ENCODE data around the gene PLEK2.
A peak's percentile ranks its signal among the peaks of the same experiment; 100 is the strongest.
"Not testable (repeated sequence)": the region's sequence is repeated elsewhere in the genome, so short reads cannot be mapped to it uniquely, and the experiment has no call there.

The PLEK2 gene

GRCh38 chr14:67359775-67360469 lies 52.0 kb downstream of the PLEK2 start, which contains the start of the genes ATP6V1D and EIF2S1:
Gene ATP6V1D (minus strand): TSS chr14:67359804. CDS start chr14:67359698, 106 bp downstream.
Gene EIF2S1 (plus strand): TSS chr14:67360328. CDS start chr14:67364768, 4,440 bp downstream.
- H3K27ac ChIP-seq (ENCODE audit: low read length) = no peak within 1 kb of the TSS
- no CpG with 5 or more reads among the region's 47 CpGs for WGBS (ENCODE audit: insufficient coverage, insufficient read length)

DNA sequence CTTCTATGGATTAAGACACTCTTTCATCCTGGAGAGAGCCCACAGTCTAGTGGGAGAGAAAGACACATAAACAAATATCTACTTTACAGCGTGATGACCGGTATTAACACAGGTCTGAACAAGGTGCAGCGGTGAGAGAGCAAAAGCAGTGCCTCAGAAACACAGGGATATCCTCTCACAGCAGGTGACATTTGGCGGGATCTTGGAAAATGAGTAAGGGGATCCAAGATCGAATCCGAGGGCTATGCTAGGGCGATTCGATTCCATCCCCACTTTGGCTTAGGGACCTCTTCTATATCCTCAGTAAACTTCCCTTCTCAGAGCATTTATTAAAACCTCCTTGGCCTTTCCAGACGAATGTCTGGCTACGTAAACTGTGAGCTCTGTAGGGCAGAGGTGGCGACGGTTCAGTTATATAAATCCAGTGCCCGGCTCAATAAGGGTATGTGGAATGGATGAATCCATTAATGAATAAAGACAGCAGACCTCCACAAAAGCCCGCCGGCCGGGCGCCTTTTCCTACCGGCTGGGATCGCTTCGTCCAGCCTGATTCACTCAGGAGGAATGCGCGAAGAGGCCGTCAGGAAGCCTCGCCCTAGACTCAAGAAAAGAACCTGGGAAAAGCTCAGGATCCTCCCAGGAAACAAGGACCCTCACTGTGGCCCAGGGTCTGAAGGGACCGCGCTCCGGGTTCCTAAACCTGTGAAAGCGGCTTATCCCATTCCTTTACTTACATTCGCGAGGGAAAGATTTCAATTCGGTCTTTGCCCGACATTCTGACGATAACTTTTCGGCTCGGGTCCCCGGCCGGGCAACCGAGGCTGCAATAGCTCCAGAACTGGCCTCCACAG lies 52.8 kb downstream of the PLEK2 start:
- no peaks in the 10 kb centered on the region for H3K4me1 ChIP-seq (ENCODE audit: control insufficient read depth, insufficient read depth, low read length)
- H3K9me3 ChIP-seq (ENCODE audit: control insufficient read depth, insufficient read depth, low read length) = no peaks in the 10 kb centered on the region
- no peak overlapping the region for H3K27ac ChIP-seq (ENCODE audit: low read length)
- no peak for DNase-seq (ENCODE audit: low read depth, low spot score)
- H3K36me3 ChIP-seq (ENCODE audit: control insufficient read depth, insufficient read depth, low read length) = no peaks in the 10 kb centered on the region
- H3K27me3 ChIP-seq (ENCODE audit: control insufficient read depth, insufficient read depth, low read length) = no peaks in the 10 kb centered on the region
- WGBS (ENCODE audit: insufficient coverage, insufficient read length) = no CpG with 5 or more reads among the region's 38 CpGs
- peak overlapping the region; percentile 92 for H3K4me3 ChIP-seq (ENCODE audit: low read length)

More at GRCh38 chr14:67359775-67360469, 52.0 kb downstream of the PLEK2 start, which contains the start of the genes ATP6V1D and EIF2S1:
- Histone ChIP-seq H3K9me3 (ENCODE audit: control insufficient read depth, insufficient read depth, low read length) (no peaks in the 10 kb centered on the region), H3K36me3 (ENCODE audit: control insufficient read depth, insufficient read depth, low read length) (no peaks in the 10 kb centered on the region), H3K27me3 (ENCODE audit: control insufficient read depth, insufficient read depth, low read length) (no peaks in the 10 kb centered on the region), H3K4me3 (ENCODE audit: low read length) (peak within 1 kb of the TSS; percentile 92), H3K4me1 (ENCODE audit: control insufficient read depth, insufficient read depth, low read length) (no peaks in the 10 kb centered on the region)
- peak; percentile 98 for DNase-seq (ENCODE audit: low read depth, low spot score)

- no peak for DNase-seq (ENCODE audit: low read depth, low spot score)
- H3K27ac ChIP-seq (ENCODE audit: low read length) = no peak overlapping the region
- no peaks in the 10 kb centered on the region for H3K9me3 ChIP-seq (ENCODE audit: control insufficient read depth, insufficient read depth, low read length)
- no peak overlapping the region for H3K4me3 ChIP-seq (ENCODE audit: low read length)
- H3K4me1 ChIP-seq (ENCODE audit: control insufficient read depth, insufficient read depth, low read length) = no peaks in the 10 kb centered on the region
- no peaks in the 10 kb centered on the region for H3K27me3 ChIP-seq (ENCODE audit: control insufficient read depth, insufficient read depth, low read length)
- no CpG with 5 or more reads among the region's 9 CpGs for WGBS (ENCODE audit: insufficient coverage, insufficient read length)
- no peaks in the 10 kb centered on the region for H3K36me3 ChIP-seq (ENCODE audit: control insufficient read depth, insufficient read depth, low read length)
Observed at GRCh38 chr14:67357969-67358354, 54.0 kb downstream of the PLEK2 start.

DNA sequence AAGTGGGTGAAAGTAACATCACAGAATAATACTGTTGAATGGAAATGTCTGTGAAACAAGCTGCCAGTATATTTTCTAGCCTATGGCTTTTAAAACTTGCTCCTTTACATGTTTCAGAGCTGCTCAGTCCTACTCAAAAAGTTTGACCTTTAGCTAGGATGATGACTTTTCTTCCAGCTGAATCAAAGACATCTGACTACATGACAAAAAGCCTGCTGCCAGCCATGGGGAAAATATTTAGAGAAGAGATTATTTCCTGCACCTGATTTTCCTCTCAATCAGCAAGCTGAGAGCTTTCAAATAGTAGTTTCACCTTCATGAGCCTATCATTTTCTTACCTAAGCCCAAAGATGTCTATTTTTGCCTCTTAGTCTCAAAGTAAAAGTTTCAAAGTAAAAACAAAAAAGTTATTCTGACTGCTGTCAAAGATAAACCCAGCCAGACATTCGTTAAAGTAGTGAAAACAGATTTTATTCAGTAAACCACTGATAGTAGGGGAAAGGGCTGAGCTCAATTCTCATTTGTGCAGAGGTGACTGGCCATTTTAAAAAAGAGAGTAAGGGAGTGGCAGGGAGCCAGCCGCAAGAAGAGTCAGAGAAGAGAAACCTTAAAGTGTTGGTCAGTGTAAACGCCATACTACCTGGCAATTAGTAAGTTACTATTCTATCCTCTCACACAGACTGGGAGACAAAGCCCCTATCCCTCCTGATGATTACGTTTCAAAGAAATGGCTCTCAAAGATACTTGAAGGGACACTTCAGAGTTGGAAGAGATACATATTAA lies 54.6 kb downstream of the PLEK2 start:
- Histone ChIP-seq H3K27me3 (ENCODE audit: control insufficient read depth, insufficient read depth, low read length) (no peaks in the 10 kb centered on the region), H3K36me3 (ENCODE audit: control insufficient read depth, insufficient read depth, low read length) (no peaks in the 10 kb centered on the region), H3K4me3 (ENCODE audit: low read length) (no peak overlapping the region), H3K4me1 (ENCODE audit: control insufficient read depth, insufficient read depth, low read length) (no peaks in the 10 kb centered on the region), H3K27ac (ENCODE audit: low read length) (no peak overlapping the region), H3K9me3 (ENCODE audit: control insufficient read depth, insufficient read depth, low read length) (no peaks in the 10 kb centered on the region)
- DNase-seq (ENCODE audit: low read depth, low spot score) = no peak
- WGBS (ENCODE audit: insufficient coverage, insufficient read length) = no CpG with 5 or more reads among the region's 4 CpGs

DNA sequence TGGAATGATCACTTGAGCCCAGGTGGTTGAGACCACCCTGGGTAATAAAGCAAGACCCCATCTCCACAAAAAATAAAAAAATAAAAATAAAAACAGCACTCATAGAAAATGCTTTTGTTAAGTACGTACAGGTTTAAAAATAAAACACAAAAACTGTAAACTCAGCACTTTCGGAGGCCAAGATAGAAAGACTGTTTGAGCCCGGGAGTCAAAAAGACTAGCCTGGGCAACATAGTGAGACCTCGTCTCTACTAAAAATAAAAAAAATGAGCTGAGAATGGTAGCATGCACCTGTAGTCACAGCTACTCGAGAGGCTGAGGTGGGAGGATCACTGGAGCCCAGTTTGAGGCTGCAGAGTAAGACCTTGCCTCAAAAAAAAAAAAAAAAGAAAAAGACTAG lies 59.9 kb downstream of the PLEK2 start:
- Histone ChIP-seq H3K27me3 (ENCODE audit: control insufficient read depth, insufficient read depth, low read length) (no peaks in the 10 kb centered on the region), H3K4me3 (ENCODE audit: low read length) (no peak overlapping the region), H3K27ac (ENCODE audit: low read length) (no peak overlapping the region), H3K9me3 (ENCODE audit: control insufficient read depth, insufficient read depth, low read length) (no peaks in the 10 kb centered on the region), H3K36me3 (ENCODE audit: control insufficient read depth, insufficient read depth, low read length) (peaks cover 6% of the 10 kb centered on the region; the same call in 1 of the 2 replicates), H3K4me1 (ENCODE audit: control insufficient read depth, insufficient read depth, low read length) (no peaks in the 10 kb centered on the region)
- no peak for DNase-seq (ENCODE audit: low read depth, low spot score)
- WGBS (ENCODE audit: insufficient coverage, insufficient read length) = no CpG with 5 or more reads among the region's 5 CpGs

DNA sequence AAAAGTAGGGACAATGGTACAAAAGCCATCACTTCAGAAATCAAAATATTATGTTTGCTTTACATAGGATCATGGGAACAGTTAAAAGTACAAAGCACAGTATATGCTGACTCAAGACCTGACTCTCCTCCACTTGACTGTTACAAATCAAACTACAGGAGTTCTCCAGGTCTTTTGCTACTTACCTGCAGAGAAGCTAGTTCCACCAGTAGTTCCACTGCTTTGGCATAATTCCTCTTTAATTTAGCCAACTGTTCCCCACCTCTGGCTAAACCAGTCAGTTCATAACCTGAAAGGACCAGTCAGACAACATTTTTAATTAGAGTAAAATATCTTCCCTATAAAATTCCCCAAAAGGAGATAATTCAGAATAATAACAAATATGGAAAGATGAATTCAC lies 66.4 kb downstream of the PLEK2 start:
- Histone ChIP-seq H3K27ac (ENCODE audit: low read length) (no peak overlapping the region), H3K27me3 (ENCODE audit: control insufficient read depth, insufficient read depth, low read length) (no peaks in the 10 kb centered on the region), H3K9me3 (ENCODE audit: control insufficient read depth, insufficient read depth, low read length) (no peaks in the 10 kb centered on the region), H3K4me3 (ENCODE audit: low read length) (no peak overlapping the region), H3K4me1 (ENCODE audit: control insufficient read depth, insufficient read depth, low read length) (no peaks in the 10 kb centered on the region), H3K36me3 (ENCODE audit: control insufficient read depth, insufficient read depth, low read length) (peaks cover 11% of the 10 kb centered on the region)
- DNase-seq (ENCODE audit: low read depth, low spot score) = no peak

- Histone ChIP-seq H3K4me1 (ENCODE audit: control insufficient read depth, insufficient read depth, low read length) (no peaks in the 10 kb centered on the region), H3K4me3 (ENCODE audit: low read length) (no peak overlapping the region), H3K27ac (ENCODE audit: low read length) (no peak overlapping the region), H3K9me3 (ENCODE audit: control insufficient read depth, insufficient read depth, low read length) (no peaks in the 10 kb centered on the region), H3K36me3 (ENCODE audit: control insufficient read depth, insufficient read depth, low read length) (peaks cover 11% of the 10 kb centered on the region), H3K27me3 (ENCODE audit: control insufficient read depth, insufficient read depth, low read length) (no peaks in the 10 kb centered on the region)
- WGBS (ENCODE audit: insufficient coverage, insufficient read length) = no CpG with 5 or more reads among the region's 4 CpGs
- no peak for DNase-seq (ENCODE audit: low read depth, low spot score)
Observed at GRCh38 chr14:67343601-67344230, 68.2 kb downstream of the PLEK2 start.

- H3K4me1 ChIP-seq (ENCODE audit: control insufficient read depth, insufficient read depth, low read length); H3K27me3 ChIP-seq (ENCODE audit: control insufficient read depth, insufficient read depth, low read length); H3K36me3 ChIP-seq (ENCODE audit: control insufficient read depth, insufficient read depth, low read length); H3K27ac ChIP-seq (ENCODE audit: low read length); H3K9me3 ChIP-seq (ENCODE audit: control insufficient read depth, insufficient read depth, low read length); H3K4me3 ChIP-seq (ENCODE audit: low read length); DNase-seq (ENCODE audit: low read depth, low spot score): not testable (repeated sequence)
- no CpG with 5 or more reads among the region's 31 CpGs for WGBS (ENCODE audit: insufficient coverage, insufficient read length)
Observed at GRCh38 chr14:67341231-67341630, 70.7 kb downstream of the PLEK2 start.

All from iPS DF 6.9 (cell line).